GM12873 (cell line): ENCODE data around the gene ENTPD6.
A peak's percentile ranks its signal among the peaks of the same experiment; 100 is the strongest.

Experiments
- TF ChIP-seq, protein P1 (sequence below): IDR thresholded peaks from 2 replicates; pipeline ENCODE4 v1.5.1; 2012; ENCODE audit warnings: low read depth, mild to moderate bottlenecking, moderate library complexity, low read length, control low read depth; ENCODE audit not compliant: insufficient read depth; ENCODE audit errors: missing control alignments

The ENTPD6 gene

DNA sequence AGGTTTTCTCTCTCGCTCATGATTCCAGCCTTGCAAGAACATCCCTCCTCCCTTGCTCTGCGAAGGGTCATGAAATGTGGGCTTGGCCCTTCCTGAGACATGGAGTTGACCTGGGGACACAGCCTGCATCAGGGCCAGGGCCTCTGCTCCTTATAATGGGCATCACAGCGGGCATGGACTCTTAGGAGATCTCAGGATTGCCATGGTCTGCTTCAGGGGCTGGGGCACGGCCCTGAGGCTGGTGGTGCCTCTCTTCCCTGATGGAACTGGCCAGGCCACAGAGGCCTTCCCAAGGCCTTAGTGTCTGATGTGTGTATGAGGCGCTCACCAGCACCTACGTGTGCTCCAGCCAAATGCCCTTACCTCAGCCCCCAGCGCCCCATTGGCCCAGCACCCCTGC, 23.9 kb downstream of the ENTPD6 start:
- TF ChIP-seq, protein P1, sequence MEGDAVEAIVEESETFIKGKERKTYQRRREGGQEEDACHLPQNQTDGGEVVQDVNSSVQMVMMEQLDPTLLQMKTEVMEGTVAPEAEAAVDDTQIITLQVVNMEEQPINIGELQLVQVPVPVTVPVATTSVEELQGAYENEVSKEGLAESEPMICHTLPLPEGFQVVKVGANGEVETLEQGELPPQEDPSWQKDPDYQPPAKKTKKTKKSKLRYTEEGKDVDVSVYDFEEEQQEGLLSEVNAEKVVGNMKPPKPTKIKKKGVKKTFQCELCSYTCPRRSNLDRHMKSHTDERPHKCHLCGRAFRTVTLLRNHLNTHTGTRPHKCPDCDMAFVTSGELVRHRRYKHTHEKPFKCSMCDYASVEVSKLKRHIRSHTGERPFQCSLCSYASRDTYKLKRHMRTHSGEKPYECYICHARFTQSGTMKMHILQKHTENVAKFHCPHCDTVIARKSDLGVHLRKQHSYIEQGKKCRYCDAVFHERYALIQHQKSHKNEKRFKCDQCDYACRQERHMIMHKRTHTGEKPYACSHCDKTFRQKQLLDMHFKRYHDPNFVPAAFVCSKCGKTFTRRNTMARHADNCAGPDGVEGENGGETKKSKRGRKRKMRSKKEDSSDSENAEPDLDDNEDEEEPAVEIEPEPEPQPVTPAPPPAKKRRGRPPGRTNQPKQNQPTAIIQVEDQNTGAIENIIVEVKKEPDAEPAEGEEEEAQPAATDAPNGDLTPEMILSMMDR = no peak

GRCh38 chr20:25220021-25220730, 24.7 kb downstream of the ENTPD6 start:
- TF ChIP-seq, protein P1 = peak; percentile 56

DNA sequence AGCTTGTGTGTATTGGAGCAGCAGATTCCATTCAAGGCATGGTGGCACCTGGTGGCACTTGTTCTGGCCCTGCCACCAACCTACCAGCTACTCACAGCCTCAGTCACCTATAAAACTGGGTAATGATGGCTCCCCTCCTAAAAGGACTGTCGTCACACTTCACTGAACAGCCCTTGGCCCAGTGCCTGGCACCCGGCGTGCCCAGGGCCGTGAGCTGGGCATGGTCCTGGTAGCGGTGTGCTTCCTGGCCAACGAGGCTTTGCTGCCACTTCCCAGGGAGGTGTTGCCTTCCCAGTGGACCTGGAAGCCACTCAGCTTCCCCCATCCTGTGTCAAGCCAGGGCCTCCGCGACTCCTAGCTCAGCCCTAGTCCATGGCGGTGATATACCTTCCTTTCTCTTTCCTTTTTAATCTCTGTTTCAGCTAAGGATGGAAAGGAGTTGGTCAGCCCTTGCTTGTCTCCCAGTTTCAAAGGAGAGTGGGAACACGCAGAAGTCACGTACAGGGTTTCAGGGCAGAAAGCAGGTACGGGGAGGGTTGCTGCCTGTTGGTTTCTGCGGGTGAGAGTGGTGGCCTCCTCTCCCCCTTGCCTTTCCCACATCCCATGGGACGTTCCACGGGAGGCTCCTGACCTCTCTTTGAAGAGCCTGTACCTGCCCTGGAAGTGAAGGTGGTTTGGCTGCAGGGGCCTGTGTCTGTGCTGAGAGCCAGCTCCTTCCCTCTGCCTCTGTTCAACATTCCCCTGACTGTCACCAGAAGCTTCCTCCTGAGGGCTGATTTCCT, 25.5 kb downstream of the ENTPD6 start:
- TF ChIP-seq, protein P1 = no peak

DNA sequence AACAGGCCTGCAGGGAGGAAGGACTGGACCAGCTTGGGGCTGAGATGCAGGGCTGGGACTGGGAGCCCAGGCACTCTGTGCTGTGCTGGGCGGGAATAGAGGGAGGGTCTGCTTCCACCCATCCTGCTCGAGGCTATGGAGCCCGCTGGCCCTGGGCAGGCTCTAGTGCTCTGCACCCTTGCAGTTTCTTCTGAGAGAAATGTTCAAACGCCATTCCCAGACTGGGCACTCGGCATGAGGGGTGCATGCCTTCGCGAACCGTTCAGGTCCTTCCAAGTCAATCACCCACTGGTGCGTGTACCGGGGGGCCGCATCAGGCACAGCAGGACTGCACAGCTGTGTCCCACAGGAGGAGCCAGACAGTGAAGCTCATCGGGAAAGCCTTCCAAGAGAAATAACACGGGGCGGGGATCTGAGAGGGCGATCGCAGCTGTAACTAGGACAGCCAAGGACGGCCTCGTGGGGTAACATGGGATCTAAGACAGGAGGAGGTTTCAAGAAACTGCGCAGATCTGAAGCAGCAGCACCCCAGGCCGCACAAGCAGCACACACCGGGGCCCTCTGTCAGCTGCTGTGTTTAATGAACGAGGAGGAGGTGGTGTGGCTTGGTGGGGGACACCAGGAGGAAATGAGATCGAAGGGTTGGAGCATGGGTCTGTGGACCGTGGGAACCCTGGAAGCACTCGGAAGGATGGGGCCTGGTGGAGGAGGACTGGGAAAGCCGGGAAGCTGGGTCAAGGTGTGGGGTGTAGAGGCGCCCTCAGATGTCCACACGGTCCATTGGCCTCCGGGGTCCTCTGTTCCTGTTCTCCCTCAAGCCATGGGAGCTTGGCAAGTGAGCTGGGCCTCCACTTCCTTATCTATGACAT, 26.3 kb downstream of the ENTPD6 start:
- TF ChIP-seq, protein P1 = no peak

GRCh38 chr20:25222461-25223178, 27.1 kb downstream of the ENTPD6 start:
- TF ChIP-seq, protein P1 = no peak

DNA sequence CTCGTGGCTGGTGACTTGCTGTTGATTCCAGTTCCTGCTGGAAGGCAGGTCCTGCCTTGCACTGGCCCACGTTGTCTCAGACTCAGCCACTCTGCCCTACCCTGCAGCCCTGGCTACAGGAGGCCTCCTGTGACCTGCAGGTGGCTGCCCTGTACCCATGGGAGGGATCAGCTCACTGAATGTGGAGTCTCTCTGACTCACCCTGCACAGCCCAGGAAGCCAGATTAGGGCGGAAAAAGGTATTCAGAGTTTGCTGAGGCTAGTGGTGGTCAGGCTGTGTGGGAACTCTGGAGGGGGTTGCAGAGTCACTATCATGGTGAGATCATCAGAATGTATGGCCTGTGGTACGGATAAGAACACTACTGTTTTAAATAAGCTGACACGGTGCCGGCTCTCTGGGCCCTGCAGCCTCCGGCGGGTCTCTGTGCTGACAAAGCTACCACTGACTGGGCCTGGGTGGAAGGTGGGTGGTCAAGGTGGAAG, 27.7 kb downstream of the ENTPD6 start:
- TF ChIP-seq, protein P1 = no peak
